HPDE6-E6E7 (cell line): ENCODE data around the gene KIAA0930.

Source experiments
- DNase-seq: peaks from one replicate; pipeline ENCODE4 v3.0.0; 2011; ENCODE audit warnings: missing footprints; ENCODE audit errors: extremely low spot score

The KIAA0930 gene

GRCh38 chr22:45172881-45173585 is 67.7 kb downstream of the KIAA0930 start:
- DNase-seq: no peak

GRCh38 chr22:45171830-45172229 is 68.9 kb downstream of the KIAA0930 start:
- no peak for DNase-seq

- no peak for DNase-seq
Observed at GRCh38 chr22:45169591-45170466, 70.9 kb downstream of the KIAA0930 start.

- DNase-seq: no peak
Observed at GRCh38 chr22:45166932-45167331, 73.8 kb downstream of the KIAA0930 start.

GRCh38 chr22:45164270-45165088 is 76.2 kb downstream of the KIAA0930 start:
- DNase-seq: no peak

- DNase-seq: peak; percentile 90
Observed at GRCh38 chr22:45163451-45164269, 77.0 kb downstream of the KIAA0930 start, which contains the start of gene NUP50. Gene NUP50, plus strand, starts transcription at chr22:45163925. Its CDS starts 4,253 bp downstream, at chr22:45168178.

GRCh38 chr22:45163099-45163450 is 77.6 kb downstream of the KIAA0930 start:
- no peak for DNase-seq

GRCh38 chr22:45162531-45162930 is 78.2 kb downstream of the KIAA0930 start:
- no peak for DNase-seq

- DNase-seq: no peak
Observed at GRCh38 chr22:45159652-45160462, 80.8 kb downstream of the KIAA0930 start.

- no peak for DNase-seq
Observed at GRCh38 chr22:45157907-45158306, 82.8 kb downstream of the KIAA0930 start.

- DNase-seq: no peak
Observed at GRCh38 chr22:45155050-45155840, 85.4 kb downstream of the KIAA0930 start.

- no peak for DNase-seq
Observed at GRCh38 chr22:45154383-45154782, 86.3 kb downstream of the KIAA0930 start.

- DNase-seq: no peak
Observed at GRCh38 chr22:45151503-45151902, 89.2 kb downstream of the KIAA0930 start.

- no peak for DNase-seq
Observed at GRCh38 chr22:45150139-45150538, 90.6 kb downstream of the KIAA0930 start.

GRCh38 chr22:45149671-45150070 is 91.0 kb downstream of the KIAA0930 start:
- no peak for DNase-seq

GRCh38 chr22:45144916-45145315 is 95.8 kb downstream of the KIAA0930 start:
- DNase-seq: no peak

GRCh38 chr22:45142376-45142775 is 98.3 kb downstream of the KIAA0930 start:
- DNase-seq: no peak
